ENCODE results near the gene UBAC2. TPM values are rescaled to one million over a fixed set of nuclear protein-coding genes. Genes with fewer than 3 reads are reported as not detected.

The UBAC2 gene
- total and polyA plus RNA-seq, 10 donors = 49.3 to 82.1 (median 66.2) TPM

DNA sequence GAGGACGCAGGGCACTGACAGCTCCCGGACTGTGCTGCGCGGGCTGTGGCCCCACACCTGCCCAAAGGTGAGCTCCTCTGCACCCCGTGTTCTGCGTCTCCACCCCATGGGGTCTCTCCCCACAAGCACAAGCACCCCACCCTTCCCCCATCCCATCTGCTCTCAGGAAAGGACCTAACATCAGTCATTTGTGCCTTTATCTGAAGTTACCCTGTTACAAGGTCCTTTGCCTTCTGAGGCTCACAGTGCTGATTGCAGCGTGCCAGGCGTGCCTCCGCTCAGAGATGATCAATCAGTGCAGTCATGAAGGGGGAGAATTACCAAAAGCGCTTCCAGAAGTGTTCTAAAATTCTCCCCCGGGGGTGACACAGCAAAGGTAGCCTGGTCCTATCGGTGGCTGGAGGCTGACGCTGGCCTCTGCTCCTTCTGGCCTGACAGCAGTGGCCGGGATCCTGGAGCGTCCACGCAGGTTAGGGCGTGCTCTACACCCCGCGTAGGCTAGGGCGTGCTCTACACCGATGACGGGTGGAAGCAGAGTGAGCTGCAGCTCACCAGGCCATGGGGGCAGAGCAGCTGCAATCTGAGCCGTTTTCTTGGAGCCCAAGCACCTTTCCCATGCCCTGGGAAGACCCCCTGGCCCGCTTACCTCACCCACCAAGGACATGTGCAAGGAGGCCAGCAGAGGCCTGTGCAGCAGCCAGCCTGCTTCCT lies 215.9 kb downstream of the UBAC2 start:
- Histone ChIP-seq H3K27ac (peak overlapping the region in 2 of 8 donors; percentile 38 to 46), H3K36me3 (no peaks in the 10 kb centered on the region), H3K27me3 (replicated peaks in 1 of 7) (no peaks in the 10 kb centered on the region), H3K4me1 (peaks cover 7 to 68% (median 28%) of the 10 kb centered on the region in 6 donors), H3K9me3 (peaks cover 0 to 7% (median 0%) of the 10 kb centered on the region in 8 donors), H3K4me3 (no peak overlapping the region)
- intact Hi-C loops (cut with DNase I; ENCODE audit: low total_unique reads) = no loop called here
- peak; percentile 73 for DNase-seq
- TF ChIP-seq, protein P1, sequence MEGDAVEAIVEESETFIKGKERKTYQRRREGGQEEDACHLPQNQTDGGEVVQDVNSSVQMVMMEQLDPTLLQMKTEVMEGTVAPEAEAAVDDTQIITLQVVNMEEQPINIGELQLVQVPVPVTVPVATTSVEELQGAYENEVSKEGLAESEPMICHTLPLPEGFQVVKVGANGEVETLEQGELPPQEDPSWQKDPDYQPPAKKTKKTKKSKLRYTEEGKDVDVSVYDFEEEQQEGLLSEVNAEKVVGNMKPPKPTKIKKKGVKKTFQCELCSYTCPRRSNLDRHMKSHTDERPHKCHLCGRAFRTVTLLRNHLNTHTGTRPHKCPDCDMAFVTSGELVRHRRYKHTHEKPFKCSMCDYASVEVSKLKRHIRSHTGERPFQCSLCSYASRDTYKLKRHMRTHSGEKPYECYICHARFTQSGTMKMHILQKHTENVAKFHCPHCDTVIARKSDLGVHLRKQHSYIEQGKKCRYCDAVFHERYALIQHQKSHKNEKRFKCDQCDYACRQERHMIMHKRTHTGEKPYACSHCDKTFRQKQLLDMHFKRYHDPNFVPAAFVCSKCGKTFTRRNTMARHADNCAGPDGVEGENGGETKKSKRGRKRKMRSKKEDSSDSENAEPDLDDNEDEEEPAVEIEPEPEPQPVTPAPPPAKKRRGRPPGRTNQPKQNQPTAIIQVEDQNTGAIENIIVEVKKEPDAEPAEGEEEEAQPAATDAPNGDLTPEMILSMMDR (IDR thresholded peaks at IDR 0.05 in 8 of 11, conservative IDR thresholded peaks at IDR 0.05 in 3 of 11) = no peak
- TF ChIP-seq POLR2A (IDR thresholded peaks at IDR 0.05) (no peak), POLR2AphosphoS5 (IDR thresholded peaks at IDR 0.05) (no peak)
- 83 to 95% (median 92%) methylated on average over 16 to 24 of the region's 24 CpGs for WGBS, 5 donors

DNA sequence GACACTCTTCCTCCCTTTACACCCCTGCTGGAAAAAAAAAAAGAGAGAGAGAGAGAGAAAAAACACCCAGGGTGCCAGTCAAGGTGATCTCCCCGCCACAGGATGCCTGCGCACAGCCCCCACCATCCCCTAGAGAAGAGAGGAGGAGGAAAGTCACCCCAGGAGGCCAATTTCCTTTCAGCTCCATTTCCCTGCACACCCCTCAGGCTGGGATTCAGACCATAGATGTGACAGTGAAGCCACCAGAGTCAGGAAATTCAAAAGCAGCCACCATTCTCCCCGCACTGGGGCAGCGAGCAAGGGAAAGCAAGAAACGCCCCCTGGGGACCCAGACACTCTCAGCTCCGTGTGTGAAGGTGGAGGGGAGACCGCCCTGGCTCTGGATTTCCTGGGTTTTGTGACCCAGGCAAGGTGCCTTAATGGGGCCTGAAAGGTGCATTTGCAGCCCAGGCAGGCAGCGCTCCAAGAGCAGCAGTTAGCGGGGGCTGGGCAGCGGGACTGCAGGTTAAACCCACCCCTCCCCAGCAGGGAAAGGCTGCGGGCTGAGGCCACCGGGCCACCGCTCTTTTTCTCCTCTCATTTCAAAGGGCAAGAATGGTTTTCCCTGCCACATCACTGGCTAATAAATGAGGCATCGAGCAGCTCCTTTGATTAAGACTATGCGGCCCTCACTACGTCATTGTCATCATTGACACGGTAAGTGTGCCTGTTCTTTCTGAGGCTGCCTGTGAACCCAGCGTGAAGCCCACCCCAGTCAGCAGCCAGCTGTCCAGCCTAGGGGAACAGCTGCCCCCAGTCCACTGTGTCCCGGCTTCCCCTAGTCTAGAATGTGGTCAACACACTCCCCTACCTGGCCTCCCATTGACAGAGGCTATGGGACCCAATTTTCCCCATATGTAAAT lies 216.8 kb downstream of the UBAC2 start:
- Histone ChIP-seq H3K36me3 (no peaks in the 10 kb centered on the region), H3K9me3 (no peaks in the 10 kb centered on the region), H3K27me3 (replicated peaks in 1 of 7) (no peaks in the 10 kb centered on the region), H3K4me1 (peaks cover 7 to 77% (median 37%) of the 10 kb centered on the region in 6 donors), H3K27ac (peak overlapping the region in 1 of 8 donors; percentile 46), H3K4me3 (no peak overlapping the region)
- TF ChIP-seq POLR2A (IDR thresholded peaks at IDR 0.05) = no peak
- TF ChIP-seq, protein P1 (IDR thresholded peaks at IDR 0.05 in 8 of 11, conservative IDR thresholded peaks at IDR 0.05 in 3 of 11) = no peak
- TF ChIP-seq POLR2AphosphoS5 (IDR thresholded peaks at IDR 0.05) = no peak
- no peak for DNase-seq
- WGBS, 5 donors = 71 to 87% (median 85%) methylated on average over 13 to 19 of the region's 19 CpGs
- intact Hi-C loops (cut with DNase I; ENCODE audit: low total_unique reads) = no loop called here

DNA sequence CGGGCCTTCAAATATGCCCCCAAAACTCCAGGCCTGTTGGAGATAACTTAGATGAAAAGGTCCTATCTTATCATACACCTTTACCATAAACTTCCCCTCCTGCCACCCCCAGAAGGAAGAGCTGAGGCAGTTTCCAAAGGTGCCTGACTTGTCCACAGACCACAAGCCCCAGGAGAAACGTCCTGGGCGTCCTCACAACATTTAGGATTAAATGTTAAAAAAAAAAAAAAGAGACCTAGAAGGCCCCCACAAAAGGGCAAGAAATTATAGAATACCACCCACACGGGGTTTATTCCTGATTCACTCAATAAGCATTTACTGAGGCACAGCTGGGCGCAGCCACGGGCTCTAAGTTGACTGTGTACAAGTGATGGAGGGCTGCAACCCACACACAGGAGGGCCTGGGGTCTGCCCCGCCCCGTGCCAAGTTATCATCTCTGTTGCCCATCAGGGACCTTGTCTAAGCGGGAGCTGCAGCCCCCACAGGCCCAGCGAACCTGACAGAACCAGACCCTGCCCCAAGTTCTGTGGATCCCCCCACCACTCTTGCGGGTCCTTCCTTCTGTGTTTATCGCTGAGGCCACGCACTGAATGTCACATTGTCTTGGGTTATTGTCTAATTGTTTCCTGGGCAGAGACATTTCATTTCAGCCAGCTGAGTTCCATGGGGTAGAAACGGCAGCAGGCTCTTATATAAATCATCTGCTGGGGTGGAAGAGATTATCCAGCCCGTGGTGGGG lies 217.6 kb downstream of the UBAC2 start:
- H3K9me3 ChIP-seq = no peaks in the 10 kb centered on the region
- no peak overlapping the region for H3K27ac ChIP-seq
- H3K36me3 ChIP-seq = no peaks in the 10 kb centered on the region
- intact Hi-C loops (cut with DNase I; ENCODE audit: low total_unique reads) = no loop called here
- H3K4me1 ChIP-seq = peaks cover 7 to 84% (median 43%) of the 10 kb centered on the region in 6 donors
- no peak for DNase-seq
- 67 to 77% (median 72%) methylated on average over 15 of the region's 15 CpGs for WGBS, 5 donors
- no peaks in the 10 kb centered on the region for H3K27me3 ChIP-seq (replicated peaks in 1 of 7)
- H3K4me3 ChIP-seq = no peak overlapping the region
- TF ChIP-seq POLR2A (IDR thresholded peaks at IDR 0.05) (no peak), POLR2AphosphoS5 (IDR thresholded peaks at IDR 0.05) (no peak)
- TF ChIP-seq, protein P1 (IDR thresholded peaks at IDR 0.05 in 8 of 11, conservative IDR thresholded peaks at IDR 0.05 in 3 of 11) = no peak

Measured in spleen (tissue), 11 donors.